Tibial artery (tissue), 4 donors: ENCODE results near the gene EIF4A3.

Experiments used
- DNase-seq, 2 donors: peaks; one replicate each; pipeline ENCODE4 v3.0.0-alpha.2; 2019
- H3K27ac ChIP-seq, 2 donors: fragments of 200-600 bp; sonication (generic) in 1 of 2; 1 replicate in 1 of 2; 2 replicates in 1 of 2; pipeline ENCODE4 v1.5.1; 2018 to 2019; ENCODE audit warnings: mild to moderate bottlenecking in 1 of 2
- H3K27me3 ChIP-seq, 2 donors: fragments of 200-600 bp; sonication (generic) in 1 of 2; one replicate each; pipeline versions ENCODE4 v1.5.1 to v1.6.0; 2016 to 2019
- H3K36me3 ChIP-seq, 3 donors: fragments of 200-600 bp; sonication (generic) in 2 of 3; one replicate each; pipeline ENCODE4 v1.5.1; 2016 to 2019; ENCODE audit warnings: mild to moderate bottlenecking in 2 of 3
- H3K4me1 ChIP-seq, 4 donors: fragments of 200-600 bp; sonication (generic) in 2 of 4; 1 replicate in 3 of 4; 2 replicates in 1 of 4; pipeline ENCODE4 v1.5.1; 2016 to 2019
- H3K4me3 ChIP-seq, 2 donors: fragments of 200-600 bp; sonication (generic) in 1 of 2; 1 replicate in 1 of 2; 2 replicates in 1 of 2; pipeline ENCODE4 v1.5.1; 2018 to 2019; ENCODE audit warnings: mild to moderate bottlenecking in 2 of 2
- H3K9me3 ChIP-seq, 3 donors: fragments of 200-600 bp; sonication (generic) in 1 of 3; one replicate each; pipeline ENCODE4 v1.5.1; 2016 to 2019
- CTCF ChIP-seq, 2 experiments: fragments of 200-600 bp in 1 of 2; fragments of 450-650 bp in 1 of 2; IDR thresholded peaks; one replicate each; pipeline ENCODE4 v1.5.1; 2017 to 2019; ENCODE audit warnings: antibody characterized with exemption in 2 of 2, mild to moderate bottlenecking in 1 of 2, moderate library complexity in 1 of 2
- intact Hi-C: fragments of 100-400 bp; cut with DNase I; formaldehyde crosslinking; loops from one replicate; pipeline ENCODE4 v1.15.0; 2023; ENCODE audit warnings: low total_unique reads

The EIF4A3 gene

GRCh38 chr17:80101011-80101945 is 45.6 kb downstream of the EIF4A3 start, which contains the start of gene GAA:
TSS of gene GAA (plus strand) at chr17:80101581. CDS start at chr17:80104587, 3,006 bp downstream.
- DNase-seq, result peak; percentile 59 to 90
- H3K36me3 ChIP-seq, result peaks cover 0 to 6% (median 0%) of the 10 kb centered on the region in 3 donors
- no peaks in the 10 kb centered on the region for H3K27me3 ChIP-seq
- H3K27ac ChIP-seq, result peak within 1 kb of the TSS; percentile 85 to 89
- intact Hi-C loops, result loop anchor here (5.0 kb wide), 1 partner anchor 161 kb away; the partner anchor contains the start of gene RNF213
- H3K4me1 ChIP-seq, result peaks cover 0 to 32% (median 11%) of the 10 kb centered on the region in 4 donors
- H3K9me3 ChIP-seq, result no peaks in the 10 kb centered on the region
- peak; percentile 72 to 92 for TF ChIP-seq CTCF (IDR thresholded peaks at IDR 0.05)
- H3K4me3 ChIP-seq, result peak within 1 kb of the TSS; percentile 70 to 86

GRCh38 chr17:80100035-80100323 is 46.9 kb downstream of the EIF4A3 start:
- intact Hi-C loops, result loop anchor here (5.0 kb wide), 1 partner anchor 162 kb away; the partner anchor contains the start of gene RNF213
- Histone ChIP-seq H3K27me3 (no peaks in the 10 kb centered on the region), H3K4me1 (peaks cover 0 to 32% (median 11%) of the 10 kb centered on the region in 4 donors), H3K9me3 (no peaks in the 10 kb centered on the region), H3K36me3 (no peaks in the 10 kb centered on the region), H3K27ac (no peak overlapping the region), H3K4me3 (no peak overlapping the region)
- no peak for DNase-seq
- no peak for TF ChIP-seq CTCF (IDR thresholded peaks at IDR 0.05)

GRCh38 chr17:80099291-80100034 is 47.5 kb downstream of the EIF4A3 start:
- no peak for TF ChIP-seq CTCF (IDR thresholded peaks at IDR 0.05)
- Histone ChIP-seq H3K27ac (no peak overlapping the region), H3K4me1 (peaks cover 0 to 30% (median 11%) of the 10 kb centered on the region in 4 donors), H3K4me3 (no peak overlapping the region), H3K9me3 (no peaks in the 10 kb centered on the region), H3K27me3 (no peaks in the 10 kb centered on the region), H3K36me3 (no peaks in the 10 kb centered on the region)
- no peak for DNase-seq
- intact Hi-C loops, result loop anchor here (5.0 kb wide), 1 partner anchor 163 kb away; the partner anchor contains the start of gene RNF213

GRCh38 chr17:80097844-80098691 is 48.9 kb downstream of the EIF4A3 start:
- no peak for DNase-seq
- H3K27ac ChIP-seq, result no peak overlapping the region
- H3K36me3 ChIP-seq, result no peaks in the 10 kb centered on the region
- H3K27me3 ChIP-seq, result no peaks in the 10 kb centered on the region
- H3K4me3 ChIP-seq, result no peak overlapping the region
- intact Hi-C loops, result no loop called here
- no peaks in the 10 kb centered on the region for H3K9me3 ChIP-seq
- no peak for TF ChIP-seq CTCF (IDR thresholded peaks at IDR 0.05)
- H3K4me1 ChIP-seq, result peaks cover 0 to 26% (median 11%) of the 10 kb centered on the region in 4 donors

GRCh38 chr17:80097127-80097621 is 49.8 kb downstream of the EIF4A3 start:
- H3K36me3 ChIP-seq, result no peaks in the 10 kb centered on the region
- TF ChIP-seq CTCF (IDR thresholded peaks at IDR 0.05), result no peak
- H3K4me3 ChIP-seq, result no peak overlapping the region
- peaks cover 0 to 17% (median 9%) of the 10 kb centered on the region in 4 donors for H3K4me1 ChIP-seq
- H3K27ac ChIP-seq, result no peak overlapping the region
- H3K9me3 ChIP-seq, result no peaks in the 10 kb centered on the region
- intact Hi-C loops, result no loop called here
- H3K27me3 ChIP-seq, result no peaks in the 10 kb centered on the region
- no peak for DNase-seq
